AG20443 (cell line): ENCODE measurements around the gene IPPK.

Experiments used
- DNase-seq: peaks from one replicate; pipeline ENCODE4 v3.0.0; 2012; ENCODE audit warnings: low spot score, mixed read lengths

Gene IPPK, protein sequence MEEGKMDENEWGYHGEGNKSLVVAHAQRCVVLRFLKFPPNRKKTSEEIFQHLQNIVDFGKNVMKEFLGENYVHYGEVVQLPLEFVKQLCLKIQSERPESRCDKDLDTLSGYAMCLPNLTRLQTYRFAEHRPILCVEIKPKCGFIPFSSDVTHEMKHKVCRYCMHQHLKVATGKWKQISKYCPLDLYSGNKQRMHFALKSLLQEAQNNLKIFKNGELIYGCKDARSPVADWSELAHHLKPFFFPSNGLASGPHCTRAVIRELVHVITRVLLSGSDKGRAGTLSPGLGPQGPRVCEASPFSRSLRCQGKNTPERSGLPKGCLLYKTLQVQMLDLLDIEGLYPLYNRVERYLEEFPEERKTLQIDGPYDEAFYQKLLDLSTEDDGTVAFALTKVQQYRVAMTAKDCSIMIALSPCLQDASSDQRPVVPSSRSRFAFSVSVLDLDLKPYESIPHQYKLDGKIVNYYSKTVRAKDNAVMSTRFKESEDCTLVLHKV

DNA sequence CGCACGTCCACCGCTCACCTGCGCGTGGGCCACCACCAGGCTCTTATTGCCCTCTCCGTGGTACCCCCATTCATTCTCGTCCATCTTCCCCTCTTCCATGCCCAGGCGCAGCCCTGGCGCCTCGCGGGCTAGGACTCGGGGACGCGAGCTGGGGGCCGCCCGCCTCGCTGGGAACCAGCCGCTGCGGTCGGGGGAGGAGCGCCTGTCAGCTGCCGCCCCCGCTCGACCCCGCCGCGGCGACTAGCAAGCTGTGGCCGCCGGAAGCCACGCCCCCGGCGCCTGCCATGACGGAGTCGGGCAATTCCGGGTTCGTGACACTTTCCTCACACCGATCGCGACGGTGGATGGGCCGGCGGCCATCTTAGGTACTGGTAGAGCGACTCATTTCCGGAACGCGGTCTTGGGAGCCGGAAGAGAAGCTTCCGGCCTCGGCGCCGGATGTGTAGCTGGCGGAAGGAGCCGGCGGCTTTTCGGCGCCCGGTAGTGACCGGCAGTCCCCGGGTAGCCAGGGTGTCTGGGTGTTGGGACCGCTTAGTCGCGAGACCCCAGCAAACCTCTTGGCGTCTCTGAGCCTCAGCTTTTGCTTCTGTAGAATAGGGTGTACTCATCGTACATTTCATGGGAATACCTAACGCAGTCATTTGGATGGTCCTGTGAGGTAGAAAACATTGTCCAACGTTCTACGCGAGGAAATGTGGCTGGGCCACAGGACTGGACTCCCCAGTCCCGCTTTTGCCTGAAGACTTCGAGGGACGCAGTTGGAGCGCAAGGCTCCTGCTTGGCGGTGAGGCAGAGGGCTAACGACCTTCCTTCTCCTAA, at the start of gene IPPK:
Gene IPPK (minus strand): TSS at position 242 of the 819 bp plus-strand sequence. CDS start 143 bp downstream, at position 99.
- peak; percentile 98 for DNase-seq

DNA sequence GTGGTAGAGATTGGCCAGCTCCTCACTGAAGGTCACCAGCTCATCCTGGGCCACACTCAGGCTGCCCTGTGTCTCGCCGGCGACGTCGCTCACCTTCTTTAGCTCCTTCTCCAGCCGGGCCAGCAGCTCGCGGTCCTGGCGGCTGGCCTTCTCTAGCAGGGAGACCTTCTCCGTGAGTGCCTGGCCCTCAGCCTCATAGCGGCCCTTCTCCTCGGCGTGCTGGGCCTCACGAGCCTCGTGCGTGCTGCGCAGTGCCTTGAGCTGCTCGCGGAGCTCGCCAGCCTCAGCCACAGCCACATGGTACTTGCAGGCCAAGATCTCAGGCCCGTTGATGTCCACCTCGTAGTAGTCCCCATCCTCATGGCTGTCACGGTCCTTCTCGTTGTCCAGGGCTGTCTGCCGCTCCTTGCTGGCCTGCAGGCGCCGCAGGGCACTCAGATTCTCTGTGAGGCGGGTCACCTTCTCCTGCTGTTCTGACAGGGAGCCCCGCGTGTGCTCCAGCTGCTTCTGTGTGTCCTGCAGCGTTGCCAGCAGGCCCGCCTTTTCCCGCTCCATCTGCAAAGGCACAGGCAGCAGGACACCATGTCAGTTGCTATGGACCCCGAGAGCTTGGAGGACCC, 49.2 kb upstream of the IPPK start:
- peak; percentile 6 for DNase-seq

DNA sequence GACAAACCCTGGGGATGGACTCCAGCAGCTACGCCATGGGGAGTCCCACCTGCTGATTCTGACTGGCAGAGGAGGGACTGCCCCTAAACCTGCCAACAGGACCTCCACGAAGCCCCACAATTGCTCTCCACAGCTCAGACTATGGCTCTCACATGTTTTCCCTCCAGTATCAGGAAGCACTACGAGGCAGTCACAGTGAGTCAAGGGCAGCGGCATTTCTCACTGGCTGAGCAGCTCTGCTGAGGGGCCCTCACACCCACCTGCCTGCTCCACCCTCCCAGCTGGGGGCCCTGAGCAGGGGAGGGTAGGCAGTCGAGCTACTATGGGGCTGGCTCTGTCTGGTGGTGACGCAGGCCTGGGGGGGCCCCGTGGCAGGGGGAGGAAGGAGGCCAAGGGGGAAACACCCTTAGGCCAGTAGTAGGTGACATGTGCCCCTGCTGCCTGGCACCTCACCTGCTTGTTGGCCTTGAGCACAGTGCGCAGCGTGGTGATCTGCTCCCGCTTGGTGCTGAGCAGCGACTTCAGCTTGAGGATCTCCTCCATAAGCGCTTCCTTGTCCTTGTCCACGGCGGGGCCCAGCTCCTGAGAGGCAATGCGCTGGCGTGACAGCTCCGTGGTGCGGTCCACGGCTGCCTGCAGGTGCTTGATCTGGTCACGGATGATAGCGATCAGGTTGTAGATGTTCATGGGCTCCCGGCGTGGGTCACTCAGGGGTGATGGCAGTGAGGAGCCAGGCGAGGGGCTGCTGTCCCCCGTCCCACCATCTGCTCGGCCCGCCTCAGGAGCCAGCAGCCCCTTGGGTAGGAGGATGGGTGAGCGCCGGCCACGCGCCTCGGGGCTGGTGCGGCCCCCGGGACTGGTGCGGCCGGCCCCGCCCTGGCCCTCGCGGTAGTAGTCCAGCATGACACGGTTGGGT, 48.4 kb upstream of the IPPK start:
- peak; percentile 7 for DNase-seq

DNA sequence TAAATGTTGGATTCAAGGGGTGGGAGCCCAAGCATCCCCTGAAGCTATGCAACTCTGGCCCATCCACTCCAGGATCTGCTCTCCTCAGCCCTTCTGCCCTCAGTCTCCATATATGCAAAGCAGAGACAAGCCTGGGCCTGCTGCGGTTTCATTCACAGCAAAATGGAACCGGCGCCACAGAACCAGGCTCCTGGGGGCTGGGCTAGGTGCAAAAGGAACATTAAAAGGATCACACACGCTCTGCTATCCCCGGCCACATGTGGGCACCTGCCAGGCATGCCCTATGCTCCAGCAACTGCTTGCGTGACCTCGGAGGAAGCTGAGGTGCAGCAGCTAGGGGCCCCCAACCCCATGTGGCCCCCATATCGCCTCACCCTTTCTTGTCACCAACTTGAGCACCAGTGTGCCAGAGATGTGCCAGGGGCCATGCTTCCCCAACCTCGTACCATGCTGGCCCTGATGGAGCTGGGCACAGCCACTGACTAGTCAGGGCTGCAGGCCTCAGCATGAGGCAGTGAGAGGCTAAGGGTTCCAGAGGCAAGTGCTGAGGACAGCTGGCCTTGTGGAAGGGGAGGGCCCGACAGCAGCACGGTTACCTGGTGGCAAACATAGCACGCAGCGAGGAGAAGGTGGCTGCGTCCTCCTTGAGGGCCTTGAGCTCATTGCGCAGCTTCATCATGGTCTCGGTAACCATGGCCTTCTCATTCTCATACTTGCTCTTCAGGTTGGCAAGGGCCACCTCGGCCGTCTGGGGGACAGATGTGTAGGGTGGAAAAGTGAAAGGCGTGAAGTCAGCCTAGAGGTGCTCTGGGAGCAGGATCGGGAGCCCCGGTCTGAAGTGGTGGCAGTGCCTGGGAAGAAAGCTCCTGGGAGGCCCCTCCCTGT, 47.5 kb upstream of the IPPK start:
- peak; percentile 9 for DNase-seq

DNA sequence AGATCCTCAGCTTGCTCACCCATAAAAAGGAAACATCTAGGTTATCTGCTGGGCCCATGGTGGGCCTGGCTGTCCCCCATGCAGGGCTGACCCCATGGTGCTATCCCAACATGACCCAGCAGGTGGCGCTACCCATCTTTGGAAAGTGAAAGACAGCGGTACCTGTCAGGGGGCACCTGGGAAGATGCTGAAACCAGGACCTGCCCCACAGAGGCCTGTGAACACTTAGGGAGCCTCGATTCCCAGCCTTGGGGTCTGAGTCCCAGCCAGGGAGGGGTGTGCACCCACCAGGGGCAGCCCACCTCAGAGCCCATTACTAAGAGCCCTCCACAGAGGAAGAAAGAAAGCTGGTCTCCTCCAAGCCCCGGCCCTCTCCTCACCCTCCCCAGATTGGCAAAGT, 46.6 kb upstream of the IPPK start:
- peak; percentile 76 for DNase-seq

DNA sequence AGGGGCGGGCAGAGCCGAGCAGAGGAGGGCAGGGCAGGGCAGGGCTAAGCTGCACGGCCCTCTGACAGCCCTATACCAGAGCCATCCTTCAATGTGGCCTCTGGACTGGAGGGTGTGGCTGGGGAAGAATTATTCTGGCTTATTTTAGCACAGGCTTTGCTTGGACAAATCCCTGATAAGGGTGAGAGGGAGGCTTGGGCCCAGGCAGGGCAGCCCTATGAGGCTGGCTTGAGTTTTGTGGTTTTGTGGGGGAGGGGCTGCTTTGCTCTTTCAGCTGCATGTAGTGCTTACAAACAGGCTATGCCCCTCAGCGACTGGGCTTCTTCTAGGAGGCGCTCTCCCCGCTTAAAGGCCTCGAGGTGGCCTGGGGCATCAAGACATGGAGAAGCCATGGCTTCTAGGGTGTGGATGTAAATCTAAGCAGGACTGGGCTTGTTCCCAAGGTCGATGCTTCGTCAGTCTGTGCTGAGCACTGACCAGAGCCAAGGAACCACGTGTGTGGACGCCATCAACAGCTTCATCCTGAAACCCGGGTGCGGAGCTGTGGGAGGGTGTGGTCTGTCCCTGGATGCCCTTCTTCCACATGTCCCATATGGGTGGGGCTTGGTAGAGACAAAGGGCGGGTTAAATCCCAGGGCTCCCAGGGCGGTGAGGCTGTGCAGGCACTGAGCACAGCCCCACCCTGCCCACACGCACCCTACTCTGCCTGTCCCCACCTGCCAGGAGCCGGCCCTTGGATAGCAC, 45.7 kb upstream of the IPPK start:
- DNase-seq = peak; percentile 43

DNA sequence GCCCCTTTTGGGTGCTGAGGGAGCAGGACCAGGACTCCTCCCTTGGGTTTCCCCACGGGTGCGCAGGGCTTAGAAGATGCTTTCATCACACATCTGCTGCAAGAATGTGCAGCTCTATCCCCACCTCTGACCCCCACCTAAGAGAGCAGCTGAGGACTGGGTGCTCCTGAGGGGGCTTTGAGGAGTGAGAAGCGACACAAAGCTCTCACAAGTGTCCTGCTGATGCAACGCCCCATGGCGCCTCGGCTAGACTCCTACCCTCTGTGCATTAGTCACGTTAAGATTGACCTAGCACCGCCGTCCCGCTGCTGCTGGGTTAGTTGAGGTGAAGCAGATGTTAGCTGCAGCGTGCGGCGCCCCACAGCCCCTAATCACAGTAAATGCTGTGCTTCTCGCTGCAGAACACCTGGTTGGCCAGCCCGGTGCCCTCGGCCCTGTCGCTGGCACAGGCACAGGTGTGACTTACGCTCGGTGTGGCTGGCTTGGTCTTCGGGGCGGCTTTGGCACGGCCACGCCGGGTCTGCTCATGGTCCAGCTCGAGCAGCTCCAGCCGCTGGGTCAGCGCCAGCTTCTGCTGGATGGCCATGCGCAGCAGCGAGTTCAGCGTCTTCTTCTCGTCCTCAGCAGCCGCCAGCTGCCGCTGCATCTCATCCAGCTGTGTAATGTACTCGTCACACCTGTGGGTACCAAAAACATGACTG, 45.0 kb upstream of the IPPK start:
- no peak for DNase-seq

DNA sequence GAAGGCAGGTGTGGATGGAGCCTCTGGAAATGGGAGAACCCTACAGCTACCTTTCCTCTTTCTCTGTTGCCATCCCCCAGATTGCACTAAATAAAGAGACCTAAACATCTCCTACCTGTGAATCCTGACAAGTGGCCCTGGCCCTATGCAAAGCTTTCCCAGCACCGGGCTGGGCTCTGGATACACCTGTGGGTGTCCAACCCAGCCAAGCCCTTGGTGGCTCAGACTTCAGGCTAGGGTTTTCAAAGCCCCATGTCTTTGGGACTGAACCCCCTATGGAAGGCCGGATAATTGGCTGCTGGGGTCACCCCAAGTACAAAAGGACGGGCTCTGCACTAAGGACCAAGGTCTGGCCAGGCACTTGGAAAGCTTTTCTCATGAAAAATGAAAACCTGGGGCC, 44.1 kb upstream of the IPPK start:
- no peak for DNase-seq

DNA sequence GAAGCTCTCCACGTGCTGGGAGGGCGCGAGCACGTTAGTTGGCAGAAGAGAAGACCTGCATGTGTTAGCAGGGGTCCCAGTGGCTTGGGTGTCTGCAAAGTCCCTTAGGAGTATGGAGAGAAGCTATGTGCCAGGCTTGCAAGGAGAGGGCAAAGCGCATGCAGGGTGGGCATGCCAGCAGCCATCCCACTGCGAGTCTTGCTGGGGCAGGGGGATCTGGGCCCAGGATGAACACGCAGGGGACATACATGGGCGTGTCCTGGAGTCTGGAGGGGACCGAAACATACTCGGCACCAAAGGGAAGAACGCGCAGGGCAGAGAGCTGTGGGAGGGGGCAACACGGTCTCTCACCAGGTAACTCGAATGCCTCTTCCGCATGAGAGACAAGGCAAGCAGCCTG, 43.6 kb upstream of the IPPK start:
- no peak for DNase-seq

DNA sequence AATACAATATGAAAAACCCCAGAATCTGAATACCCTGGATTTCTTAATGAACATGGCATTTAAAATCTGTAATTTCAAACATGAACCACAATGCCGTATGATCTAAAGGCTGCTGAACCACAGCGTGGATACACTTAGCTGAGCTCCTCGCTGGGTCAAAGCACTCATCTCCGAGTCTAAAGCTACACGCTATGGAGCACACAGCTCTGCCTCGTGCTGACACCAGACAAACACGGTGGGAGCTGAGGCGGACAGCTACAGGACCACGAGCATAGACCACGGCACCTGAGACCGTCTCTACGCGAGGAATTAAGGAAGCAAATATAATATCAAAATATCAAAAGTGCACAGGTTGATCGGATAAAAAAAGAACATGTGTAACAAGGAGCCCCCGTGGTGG, 42.8 kb upstream of the IPPK start:
- DNase-seq = no peak

DNA sequence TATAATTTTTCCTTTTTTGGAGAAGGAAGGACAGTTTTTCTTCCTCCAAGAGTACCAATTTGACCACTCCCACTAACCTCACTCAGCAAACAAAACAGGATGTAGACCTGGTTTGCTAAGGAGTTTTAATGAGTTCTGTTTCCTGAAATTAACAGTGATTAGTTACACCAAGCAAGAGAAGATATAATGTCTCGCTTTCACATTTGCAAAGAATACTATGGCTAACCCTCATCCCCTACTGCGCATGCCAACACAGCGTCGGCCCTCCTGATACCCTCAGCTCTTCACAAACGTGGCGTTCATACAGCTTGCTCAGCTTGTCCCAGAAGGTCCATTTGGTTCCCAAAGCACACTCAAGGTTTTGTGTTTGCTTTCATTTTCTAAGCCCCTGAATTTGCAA, 41.9 kb upstream of the IPPK start:
- DNase-seq = no peak

DNA sequence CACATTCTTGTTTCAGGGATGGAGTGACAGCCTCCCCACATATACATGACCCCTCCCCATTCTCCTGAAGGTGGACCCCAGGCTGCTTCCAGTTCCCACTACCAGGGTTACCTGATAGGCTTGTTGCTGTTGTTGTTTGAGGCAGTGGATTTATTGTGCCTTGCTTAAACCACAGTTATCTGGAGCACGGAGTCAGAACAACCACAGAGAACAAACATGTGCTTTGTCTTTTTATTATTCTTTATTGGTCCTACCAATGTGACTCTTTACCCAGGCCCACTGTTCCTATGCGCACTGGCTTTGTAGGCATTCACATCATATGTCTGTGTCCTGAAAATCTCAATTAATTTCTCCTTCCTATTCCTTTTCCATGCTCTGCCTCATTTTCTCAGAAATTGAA, 41.2 kb upstream of the IPPK start:
- DNase-seq = no peak

DNA sequence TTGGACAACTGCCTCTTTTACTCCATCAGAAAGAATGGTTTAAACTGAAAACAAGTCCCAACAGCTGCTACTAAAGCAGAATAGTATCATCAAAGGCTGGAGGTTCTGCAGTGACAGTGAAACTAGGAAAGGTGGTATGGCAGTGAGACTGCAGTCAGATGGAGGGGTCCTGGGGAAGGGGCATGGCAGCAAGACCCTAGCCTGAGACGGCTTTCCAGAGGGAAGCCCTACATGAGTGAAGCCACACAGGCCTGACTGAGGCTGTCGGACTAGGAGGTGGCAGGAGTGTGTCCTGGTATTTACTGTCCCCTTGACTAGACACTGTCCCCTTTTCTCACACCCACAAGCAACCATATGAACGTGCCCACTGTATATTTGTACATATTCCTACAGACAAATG, 40.4 kb upstream of the IPPK start:
- DNase-seq = no peak

DNA sequence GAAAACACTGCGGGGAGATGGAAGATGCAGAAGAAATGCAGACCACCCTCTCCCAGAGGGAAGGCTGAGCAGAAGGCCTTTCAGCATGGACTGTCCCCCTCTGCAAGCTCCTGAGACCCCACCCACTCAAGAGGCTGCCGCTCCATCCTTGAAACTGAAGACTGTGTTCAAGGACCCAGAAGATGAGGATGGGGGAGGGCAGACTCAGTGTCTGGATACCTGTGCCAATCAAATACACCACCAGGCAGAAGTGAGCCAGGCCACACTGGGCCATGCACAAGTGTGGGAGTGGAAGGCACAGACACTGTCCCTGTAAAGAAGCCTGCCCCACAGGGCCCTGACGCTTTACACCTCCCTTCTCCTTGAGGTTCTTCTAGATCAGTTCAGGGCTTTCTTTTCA, 40.0 kb upstream of the IPPK start:
- DNase-seq = no peak

DNA sequence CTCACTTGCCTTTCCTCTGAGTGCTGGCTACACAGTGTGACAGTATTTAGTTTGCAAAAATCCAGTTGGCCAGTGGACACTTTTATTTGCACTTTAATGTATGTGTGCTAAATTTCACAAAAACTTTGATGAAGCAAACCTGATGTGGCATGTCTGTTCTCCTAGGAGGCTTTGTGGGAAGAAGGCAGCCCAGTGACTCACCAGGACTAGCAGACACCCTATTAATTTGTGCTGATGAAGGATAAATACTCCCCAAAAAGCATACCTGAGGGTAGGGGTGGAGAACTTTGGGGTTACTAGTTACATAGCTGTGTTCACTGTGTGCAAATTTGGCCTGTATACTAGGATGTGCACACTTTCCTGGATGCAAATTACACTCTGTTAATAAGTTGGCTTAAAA, 39.3 kb upstream of the IPPK start:
- peak; percentile 18 for DNase-seq

DNA sequence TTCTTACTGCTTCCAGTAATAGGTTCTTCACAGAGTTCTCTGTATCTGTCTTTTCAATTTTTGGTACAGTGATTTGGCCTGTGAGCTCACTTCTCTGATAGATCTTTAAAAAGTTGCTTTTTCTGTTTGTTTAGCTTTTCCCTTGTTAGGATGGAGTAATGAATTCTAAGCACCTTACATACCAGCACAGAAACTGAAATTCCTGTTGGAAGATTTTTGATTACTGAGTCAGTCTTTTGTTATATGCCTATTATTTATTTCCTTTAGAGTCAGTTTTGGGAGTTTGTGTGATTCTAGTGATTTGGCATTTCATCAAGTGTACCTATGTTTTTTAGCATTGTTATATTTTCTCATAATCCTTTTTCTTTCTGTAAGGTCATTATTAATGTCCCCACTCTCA, 37.6 kb upstream of the IPPK start:
- no peak for DNase-seq

DNA sequence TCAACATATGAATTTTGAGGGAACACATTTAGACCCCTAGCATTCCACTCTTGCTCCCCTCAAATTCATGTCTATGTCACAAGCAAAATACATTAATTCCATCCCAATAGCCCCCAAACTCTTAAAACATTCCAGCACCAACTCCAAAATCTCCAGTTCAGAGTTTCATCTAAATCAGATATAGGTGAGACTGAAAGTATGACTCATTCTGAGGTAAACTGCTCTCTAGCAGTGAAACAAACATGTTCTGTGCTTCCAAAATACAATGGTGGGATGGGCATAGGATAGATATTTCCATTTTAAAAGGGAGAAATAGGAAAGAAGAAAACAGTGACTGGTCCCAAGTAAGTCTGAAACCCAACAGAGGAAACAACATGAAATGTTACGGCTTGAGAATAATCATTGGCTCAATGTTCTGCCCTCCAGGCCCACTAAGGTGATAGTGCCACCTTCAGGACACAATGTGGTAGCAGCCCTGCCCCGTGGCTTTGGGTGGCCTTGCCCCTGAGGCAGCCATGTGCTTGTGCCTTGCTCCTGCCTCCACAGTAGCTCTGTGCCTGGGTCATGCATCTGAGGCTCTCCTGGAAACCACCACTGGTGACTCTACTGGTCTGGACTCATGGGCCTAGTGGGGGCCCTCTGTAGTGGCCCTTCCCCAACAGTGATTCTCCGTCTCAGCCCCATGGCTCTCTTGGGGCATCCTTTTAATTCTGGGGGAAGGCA, 36.4 kb upstream of the IPPK start:
- DNase-seq = peak; percentile 44

DNA sequence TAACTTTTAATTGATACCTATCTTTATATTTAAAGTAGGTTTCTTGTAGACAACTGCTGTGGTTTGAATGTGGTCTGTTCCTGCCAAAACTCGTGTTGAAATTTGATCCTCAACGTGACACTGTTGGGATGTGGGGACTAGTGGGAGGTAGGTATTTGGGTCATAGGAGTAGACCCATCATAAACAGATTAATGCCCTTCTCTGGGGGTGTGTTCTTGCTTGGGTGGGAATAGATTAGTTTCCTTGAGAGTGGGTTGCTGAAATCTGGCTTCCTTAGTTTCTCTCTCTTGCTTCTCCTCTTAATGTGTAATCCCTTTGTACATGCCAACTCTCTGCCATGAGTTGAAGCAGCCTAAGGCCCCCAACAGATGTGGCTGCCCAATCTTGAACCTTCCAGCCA, 34.6 kb upstream of the IPPK start:
- DNase-seq = no peak

DNA sequence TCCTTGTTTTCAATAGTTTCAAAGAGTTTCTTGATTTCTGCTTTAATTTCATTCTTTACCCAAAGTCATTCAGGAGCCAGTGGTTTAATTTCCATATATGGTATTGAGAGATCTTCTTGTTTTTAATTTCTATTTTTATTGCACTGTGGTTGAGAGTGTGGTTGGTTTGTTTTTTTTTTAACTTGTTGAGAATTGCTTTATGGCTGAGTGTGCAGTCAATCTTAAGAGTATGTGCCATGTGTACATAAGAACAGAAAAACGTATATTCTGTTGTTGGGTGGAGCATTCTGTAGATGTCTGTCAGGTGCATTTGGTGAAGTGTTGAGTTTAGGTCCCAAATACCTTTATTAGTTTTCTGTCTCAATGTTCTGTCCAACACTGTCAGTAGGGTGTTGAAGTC, 26.7 kb upstream of the IPPK start:
- DNase-seq = no peak
